Lung (tissue), 12 donors: Measurements from ENCODE around the gene INTS6L. TPM values are rescaled to one million over a fixed set of nuclear protein-coding genes. Genes with fewer than 3 reads are reported as not detected.

Experiments
- ATAC-seq: fragments of 200-7000 bp; cut with Tn5 transposase; one replicate; pipeline ENCODE4 v1.9.1; 2020; ENCODE audit warnings: moderate number of reproducible peaks; ENCODE audit not compliant: insufficient read depth, low FRiP score
- DNase-seq, 3 donors: peaks; one replicate each; pipeline ENCODE4 v3.0.0-alpha.2; 2013 to 2017
- H3K27ac ChIP-seq, 2 donors: one replicate each; pipeline ENCODE4 v1.5.1; 2013; ENCODE audit warnings: mild to moderate bottlenecking in 2 of 2, moderate library complexity in 2 of 2, control low read depth in 1 of 2, inconsistent platforms in 1 of 2, low read depth in 1 of 2, low read length in 1 of 2
- H3K27me3 ChIP-seq, 3 donors: one replicate each; pipeline ENCODE4 v1.5.1; 2013; ENCODE audit warnings: low read length in 2 of 3; ENCODE audit not compliant: control insufficient read depth in 3 of 3, insufficient read depth in 3 of 3
- H3K36me3 ChIP-seq, 4 donors: one replicate each; pipeline ENCODE4 v1.5.1; 2013; ENCODE audit warnings: low read length in 4 of 4, mild to moderate bottlenecking in 1 of 4, moderate library complexity in 1 of 4; ENCODE audit not compliant: control insufficient read depth in 4 of 4, insufficient read depth in 4 of 4
- H3K4me1 ChIP-seq, 5 donors: one replicate each; pipeline ENCODE4 v1.5.1; 2013; ENCODE audit warnings: low read length in 5 of 5, mild to moderate bottlenecking in 2 of 5, moderate library complexity in 1 of 5; ENCODE audit not compliant: control insufficient read depth in 5 of 5, insufficient read depth in 5 of 5
- H3K4me3 ChIP-seq: one replicate; pipeline ENCODE4 v1.5.1; 2013; ENCODE audit warnings: mild to moderate bottlenecking, control low read depth, moderate library complexity
- H3K9ac ChIP-seq, 2 donors: one replicate each; pipeline ENCODE4 v1.5.1; 2013; ENCODE audit warnings: low read length in 2 of 2, control low read depth in 1 of 2; ENCODE audit not compliant: insufficient read depth in 1 of 2
- H3K9me3 ChIP-seq, 4 donors: one replicate each; pipeline ENCODE4 v1.5.1; 2013; ENCODE audit warnings: low read length in 3 of 4, mild to moderate bottlenecking in 1 of 4, moderate library complexity in 1 of 4; ENCODE audit not compliant: control insufficient read depth in 4 of 4, insufficient read depth in 3 of 4
- CTCF ChIP-seq: IDR thresholded peaks from 2 replicates; pipeline ENCODE4 v1.5.1; 2012; ENCODE audit warnings: mild to moderate bottlenecking; ENCODE audit errors: control extremely low read depth, extremely low read depth
- WGBS, 2 donors: extraction: QIAGEN DNeasy Blood & Tissue Kit; methylation state at CpG; one replicate each; pipeline ENCODE4 v1.1.7; 2013; 5-methylcytosine and 5-hydroxymethylcytosine counted together
- polyA plus RNA-seq, 2 donors: library from polyadenylated mRNA; stranded (reverse); fragments of 200-250 nt; gene quantifications; one replicate each; pipeline ENCODE4 v1.2.1, GENCODE V29; 2013
- total RNA-seq, 2 donors: library from RNA; depleted of rRNA in 1 of 2; stranded (reverse); fragments of >200 nt in 1 of 2; gene quantifications; one replicate each; pipeline ENCODE4 v1.2.1, GENCODE V29; 2014 to 2021
- donor health status: control.
- donor health status: control.
- donor health status: Bipolar disorder and iron deficiency.
- donor health status: healthy.
- donor health status: DM: yes; HTN: yes; CAD: no.

The INTS6L gene
- total and polyA plus RNA-seq, 4 donors = 3.5 to 19.6 (median 8.8) TPM

GRCh38 chrX:135543172-135543571, 22.7 kb downstream of the INTS6L start:
- TF ChIP-seq CTCF = no peak
- H3K9me3 ChIP-seq = no peaks in the 10 kb centered on the region
- no peak overlapping the region for H3K4me3 ChIP-seq
- no peak for DNase-seq
- no peak overlapping the region for H3K9ac ChIP-seq
- peaks cover 0 to 26% (median 2%) of the 10 kb centered on the region in 3 donors for H3K27me3 ChIP-seq
- ATAC-seq = no peak
- peaks cover 0 to 4% (median 0%) of the 10 kb centered on the region in 5 donors for H3K4me1 ChIP-seq
- WGBS, 2 donors = 70 to 90% methylated on average over 1 of the region's 1 CpG
- H3K27ac ChIP-seq = no peak overlapping the region
- no peaks in the 10 kb centered on the region for H3K36me3 ChIP-seq

- TF ChIP-seq CTCF = no peak
- H3K36me3 ChIP-seq = no peaks in the 10 kb centered on the region
- no peak for DNase-seq
- H3K27me3 ChIP-seq = peaks cover 0 to 26% (median 4%) of the 10 kb centered on the region in 3 donors
- H3K4me1 ChIP-seq = peaks cover 0 to 4% (median 0%) of the 10 kb centered on the region in 5 donors
- no peaks in the 10 kb centered on the region for H3K9me3 ChIP-seq
- H3K9ac ChIP-seq = no peak overlapping the region
- H3K27ac ChIP-seq = no peak overlapping the region
- ATAC-seq = no peak
- no peak overlapping the region for H3K4me3 ChIP-seq
- 38 to 80% methylated on average over 2 of the region's 2 CpGs for WGBS, 2 donors
Observed at GRCh38 chrX:135543924-135544323, 23.5 kb downstream of the INTS6L start.

- no peak for TF ChIP-seq CTCF
- 38 to 57% methylated on average over 5 of the region's 5 CpGs for WGBS, 2 donors
- Histone ChIP-seq H3K9me3 (no peaks in the 10 kb centered on the region), H3K27ac (no peak overlapping the region), H3K4me3 (no peak overlapping the region), H3K36me3 (no peaks in the 10 kb centered on the region), H3K27me3 (peaks cover 0 to 26% (median 4%) of the 10 kb centered on the region in 3 donors), H3K9ac (no peak overlapping the region), H3K4me1 (peaks cover 0 to 3% (median 0%) of the 10 kb centered on the region in 5 donors)
- ATAC-seq (no peak), DNase-seq (no peak)
Observed at GRCh38 chrX:135544338-135544948, 24.0 kb downstream of the INTS6L start.

- H3K4me3 ChIP-seq = no peak overlapping the region
Observed at GRCh38 chrX:135547767-135548166, 27.3 kb downstream of the INTS6L start.

More at GRCh38 chrX:135547767-135548166, 27.3 kb downstream of the INTS6L start:
- ATAC-seq (no peak), DNase-seq (no peak)
- Histone ChIP-seq H3K27me3 (peaks cover 0 to 19% (median 9%) of the 10 kb centered on the region in 3 donors), H3K9me3 (no peaks in the 10 kb centered on the region), H3K4me1 (no peaks in the 10 kb centered on the region), H3K36me3 (peaks cover 0 to 1% (median 0%) of the 10 kb centered on the region in 4 donors), H3K27ac (no peak overlapping the region), H3K9ac (no peak overlapping the region)
- WGBS, 2 donors = 67 to 84% methylated on average over 4 of the region's 4 CpGs
- TF ChIP-seq CTCF = no peak
